HG02642 (cell line): ENCODE measurements around the gene ZNF333.

Source experiments
- ATAC-seq: cut with Tn5 transposase; IDR thresholded peaks from one replicate; pipeline ENCODE4 v1.9.1; 2021; ENCODE audit warnings: mild to moderate bottlenecking; ENCODE audit not compliant: unreplicated experiment, poor library complexity

Gene ZNF333

DNA sequence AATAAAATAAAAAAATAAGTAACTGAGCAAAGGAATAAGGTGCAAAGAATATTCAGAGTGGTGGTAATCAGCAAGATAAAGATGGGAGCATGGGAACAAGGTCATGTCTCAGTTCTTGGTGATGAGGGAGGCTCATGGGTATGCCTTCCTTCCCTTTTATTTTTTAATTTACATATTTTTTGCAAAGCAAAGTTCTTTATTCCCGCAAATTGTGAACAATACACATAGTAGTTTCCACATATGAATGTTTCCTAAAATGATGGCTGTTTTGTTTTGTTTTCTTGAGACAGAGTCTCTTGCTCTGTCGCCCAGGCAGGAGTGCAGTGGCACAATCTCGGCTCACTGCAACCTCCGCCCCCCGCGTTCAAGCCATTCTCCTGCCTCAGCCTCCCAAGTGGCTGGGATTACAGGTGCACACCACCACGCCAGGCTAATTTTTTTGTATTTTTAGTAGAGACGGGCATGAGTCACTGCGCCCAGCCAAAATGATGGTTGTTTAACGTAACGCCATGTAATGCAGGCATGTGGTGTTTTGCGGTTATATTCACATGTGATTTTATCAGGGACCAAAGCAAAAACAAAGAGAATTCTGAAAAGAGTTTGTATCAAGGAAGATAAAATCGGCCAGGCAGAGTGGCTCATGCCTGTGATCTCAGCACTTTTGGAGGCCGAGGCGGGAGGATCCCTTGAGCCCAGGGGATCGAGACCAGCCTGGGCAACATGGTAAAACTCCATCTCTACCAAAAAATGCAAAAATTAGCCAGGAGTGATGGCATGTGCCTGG is 93.0 kb downstream of the ZNF333 start:
- no peak for ATAC-seq
